Kidney glomerular epithelial cell (primary cell): Measurements from ENCODE around the gene COQ2.
A peak's percentile ranks its signal among the peaks of the same experiment; 100 is the strongest.
"Not testable (repeated sequence)": the region's sequence is repeated elsewhere in the genome, so short reads cannot be mapped to it uniquely, and the experiment has no call there.

Source experiments
- DNase-seq: peaks from one replicate; lab custom pipeline; 2025; lab: John Stamatoyannopoulos, UW

Gene COQ2

DNA sequence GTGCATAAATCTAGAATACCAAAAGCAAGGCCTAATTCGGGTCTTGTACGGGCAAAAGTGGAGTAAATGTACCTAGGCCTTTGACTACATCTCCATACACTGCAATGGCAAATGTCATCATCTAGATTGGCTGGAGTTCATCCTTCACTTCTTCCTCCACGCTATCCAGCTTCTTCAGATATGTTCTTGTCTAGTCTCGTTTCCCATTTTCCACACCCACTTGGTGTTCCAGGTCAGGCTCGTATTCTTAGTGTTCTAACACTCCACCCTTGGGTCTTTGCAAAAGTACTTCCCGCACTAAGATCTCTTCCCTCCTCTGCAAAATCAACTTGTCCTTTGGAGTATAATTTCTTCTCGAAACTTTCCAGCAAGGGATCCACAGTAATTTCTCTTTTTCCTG, 1.4 kb downstream of the COQ2 start:
- DNase-seq, result no peak

GRCh38 chr4:83282049-83282535, 2.5 kb downstream of the COQ2 start:
- peak; percentile 65 for DNase-seq

DNA sequence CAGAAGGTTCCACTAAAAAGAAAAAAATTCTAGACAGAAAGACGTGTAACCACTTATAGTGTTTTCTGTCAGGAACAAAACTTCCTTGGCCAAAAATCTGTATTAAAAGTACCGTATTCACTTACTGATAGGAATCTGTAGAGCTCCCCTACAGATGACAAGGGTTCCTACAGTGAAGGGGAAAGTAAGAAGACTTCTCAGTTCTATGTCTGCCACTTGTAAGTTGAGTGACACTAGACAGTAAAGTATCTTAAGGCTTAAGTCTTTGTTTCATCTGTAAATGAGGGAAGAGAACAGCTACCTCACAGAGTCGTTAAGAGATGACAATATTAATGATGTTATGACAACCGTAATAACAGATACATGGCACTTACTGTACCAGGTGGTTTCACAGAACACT, 3.3 kb downstream of the COQ2 start:
- no peak for DNase-seq

- no peak for DNase-seq
These were observed 8.1 kb downstream of the COQ2 start for GRCh38 chr4:83276299-83277040.

DNA sequence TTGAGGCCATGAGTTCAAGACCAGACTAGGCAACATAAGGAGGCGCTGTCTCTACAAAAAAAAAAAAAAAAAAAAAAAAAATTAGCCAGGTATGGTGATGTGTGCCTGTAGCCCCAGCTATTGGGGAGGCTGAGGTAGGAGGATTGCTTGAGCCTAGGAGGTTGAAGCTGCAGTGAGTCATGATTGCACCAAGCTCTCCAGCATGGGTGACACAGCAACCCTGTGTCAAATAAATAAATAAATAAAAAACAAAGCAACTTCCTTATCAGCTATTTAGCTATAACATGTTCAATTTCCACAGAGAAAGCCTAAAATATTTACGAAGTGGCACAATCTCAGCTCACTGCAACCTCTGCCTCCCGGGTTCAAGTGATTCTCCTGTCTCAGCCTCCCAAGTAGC, 10.7 kb downstream of the COQ2 start:
- DNase-seq, result not testable (repeated sequence)

DNA sequence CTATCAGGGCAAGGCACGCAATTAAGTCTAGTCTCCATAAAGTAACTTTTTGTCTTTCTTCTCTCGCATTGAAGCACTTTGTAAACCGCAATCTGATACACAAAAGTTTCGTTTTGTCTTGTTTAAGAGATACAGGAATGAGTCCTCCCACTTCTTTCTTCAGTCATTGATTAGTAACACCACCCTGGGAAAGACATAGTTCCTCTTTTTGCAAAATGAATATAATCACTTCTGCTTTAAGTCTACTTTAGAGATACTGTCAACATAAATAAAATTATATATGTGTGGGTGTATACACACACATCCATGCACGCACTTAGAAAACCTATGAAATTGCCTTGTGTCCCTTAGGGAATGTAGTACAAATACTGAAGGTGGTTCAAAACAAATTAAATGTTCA, 11.7 kb downstream of the COQ2 start:
- DNase-seq, result no peak

DNA sequence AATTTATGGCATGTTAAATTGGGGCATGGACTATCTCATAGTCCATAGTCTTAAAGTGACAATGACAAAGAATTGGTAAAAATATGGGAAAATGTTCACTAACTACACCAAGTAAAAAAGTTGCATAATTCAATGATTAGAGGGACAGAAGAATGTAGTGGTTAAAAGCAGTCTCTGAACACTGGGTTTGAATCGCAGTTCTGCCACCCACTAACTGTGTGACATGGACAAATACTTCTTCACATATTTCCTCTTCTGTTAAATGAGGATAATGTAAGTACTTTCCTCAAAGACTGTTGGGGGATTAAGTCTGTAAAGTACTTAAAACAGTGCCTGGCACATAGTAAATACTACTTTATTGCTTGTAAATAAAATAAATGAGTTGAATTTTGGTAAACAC, 15.3 kb downstream of the COQ2 start:
- DNase-seq, result no peak

GRCh38 chr4:83268491-83268890, 16.1 kb downstream of the COQ2 start:
- DNase-seq, result no peak

DNA sequence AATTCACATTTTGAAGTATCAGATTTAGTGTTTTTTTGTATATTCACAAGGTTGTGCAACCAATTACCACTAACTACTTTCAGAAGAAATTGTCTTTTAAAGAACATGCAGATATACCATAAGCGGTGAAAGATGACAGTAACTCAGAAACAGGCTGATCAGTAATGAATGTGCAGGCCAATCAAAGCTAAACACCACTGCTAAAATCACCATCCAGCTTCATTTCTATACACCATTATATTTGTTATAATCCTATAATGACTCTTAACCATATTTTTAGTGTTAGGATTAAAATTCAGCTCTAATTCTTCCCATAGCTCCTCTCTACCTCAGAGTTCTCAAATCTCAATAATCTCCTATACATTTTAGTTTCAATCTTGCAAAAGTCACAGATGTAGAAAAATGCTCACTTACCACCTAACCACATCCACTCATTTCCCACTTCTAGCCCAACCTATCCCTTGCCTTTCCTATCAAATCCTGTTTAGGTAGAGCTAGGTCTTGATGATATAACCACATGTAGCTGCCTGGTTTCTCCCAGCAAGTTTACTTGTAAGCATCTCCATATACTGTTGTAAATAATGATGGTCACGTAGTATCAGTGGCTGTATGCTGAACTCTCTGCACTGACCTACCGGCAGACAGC, 16.6 kb downstream of the COQ2 start:
- no peak for DNase-seq

- DNase-seq, result peak; percentile 61
These were observed 17.3 kb downstream of the COQ2 start for GRCh38 chr4:83267121-83267829.

GRCh38 chr4:83266689-83267088, 17.9 kb downstream of the COQ2 start:
- DNase-seq, result no peak

- DNase-seq, result no peak
These were observed 21.5 kb downstream of the COQ2 start for GRCh38 chr4:83263106-83263505.

DNA sequence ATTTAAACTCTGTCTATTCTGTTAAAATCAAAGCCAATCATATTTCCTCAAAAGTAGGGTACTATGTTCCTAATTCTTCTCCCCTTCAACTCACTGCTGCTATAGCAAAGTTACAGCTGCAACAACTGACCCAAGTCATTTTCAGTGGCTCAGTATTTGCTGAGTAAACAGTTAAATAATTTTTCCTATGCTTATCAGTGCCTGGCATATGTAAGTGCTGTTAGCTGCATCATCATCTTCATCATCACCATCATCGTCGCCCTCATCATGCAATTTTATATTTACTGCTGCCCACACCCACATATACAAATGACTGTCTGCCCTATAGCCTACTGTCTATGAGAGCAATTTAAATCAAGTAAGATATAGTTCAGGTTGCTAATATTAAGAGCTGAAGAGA, 21.9 kb downstream of the COQ2 start:
- DNase-seq, result no peak

- DNase-seq, result no peak
These were observed 23.3 kb downstream of the COQ2 start for GRCh38 chr4:83261307-83261706.

DNA sequence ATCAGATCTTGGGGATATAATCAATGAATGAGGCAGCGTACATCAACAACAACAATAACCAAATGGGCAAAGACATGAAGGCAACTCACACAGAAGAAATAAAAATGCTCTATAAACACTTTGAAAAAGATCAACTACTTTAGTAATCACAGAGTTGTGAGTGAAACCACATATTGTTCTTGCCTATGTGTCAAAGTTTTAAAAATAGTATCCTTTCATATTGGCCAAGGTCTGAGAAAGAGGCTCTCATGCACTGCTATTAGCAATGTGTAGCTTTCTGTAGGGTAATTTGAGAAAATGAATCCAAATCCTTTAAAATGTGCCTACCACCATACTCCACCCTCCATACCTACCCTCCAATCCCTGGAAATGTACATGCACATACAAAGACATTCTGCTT, 25.0 kb downstream of the COQ2 start:
- DNase-seq, result no peak

GRCh38 chr4:83258461-83258860, 26.1 kb downstream of the COQ2 start:
- DNase-seq, result no peak

DNA sequence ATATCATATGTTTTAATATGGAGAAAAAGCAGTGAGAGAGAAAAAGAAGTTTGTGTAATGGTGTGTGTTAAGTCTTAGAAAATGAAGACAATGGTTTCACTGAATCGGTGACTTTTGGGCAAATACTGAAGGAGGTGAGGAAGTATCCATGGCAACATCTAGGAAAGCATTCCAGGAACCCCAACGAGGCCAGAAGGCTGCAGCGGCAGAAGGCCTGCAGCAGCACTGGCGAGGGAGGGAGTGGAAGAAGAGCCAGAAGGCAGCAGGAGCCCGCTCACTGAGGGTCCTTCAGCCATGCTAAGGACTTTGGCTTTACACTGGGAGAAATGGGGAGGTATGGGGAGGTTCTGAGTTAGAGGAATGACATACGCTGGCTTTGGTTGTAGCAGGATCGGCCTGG, 26.8 kb downstream of the COQ2 start:
- DNase-seq, result no peak

DNA sequence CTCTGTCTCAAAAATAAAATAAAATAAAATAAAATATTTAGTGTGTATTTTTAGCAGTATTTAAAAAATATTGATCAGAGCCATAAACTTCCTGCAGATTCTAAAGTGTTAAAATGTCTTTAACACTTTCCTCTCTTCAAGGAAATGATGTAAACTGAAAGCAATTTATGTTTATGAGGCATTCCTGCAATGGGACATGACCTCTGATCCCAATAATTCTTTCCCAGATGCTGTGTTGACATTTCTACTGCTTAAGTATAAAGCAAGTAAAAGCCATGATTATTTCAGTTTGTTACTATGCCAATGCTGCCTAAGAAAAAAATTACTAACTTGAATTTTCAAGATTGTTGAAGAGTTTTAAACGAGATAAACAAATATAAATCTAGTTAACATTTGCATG, 29.0 kb downstream of the COQ2 start:
- DNase-seq, result peak; percentile 46

DNA sequence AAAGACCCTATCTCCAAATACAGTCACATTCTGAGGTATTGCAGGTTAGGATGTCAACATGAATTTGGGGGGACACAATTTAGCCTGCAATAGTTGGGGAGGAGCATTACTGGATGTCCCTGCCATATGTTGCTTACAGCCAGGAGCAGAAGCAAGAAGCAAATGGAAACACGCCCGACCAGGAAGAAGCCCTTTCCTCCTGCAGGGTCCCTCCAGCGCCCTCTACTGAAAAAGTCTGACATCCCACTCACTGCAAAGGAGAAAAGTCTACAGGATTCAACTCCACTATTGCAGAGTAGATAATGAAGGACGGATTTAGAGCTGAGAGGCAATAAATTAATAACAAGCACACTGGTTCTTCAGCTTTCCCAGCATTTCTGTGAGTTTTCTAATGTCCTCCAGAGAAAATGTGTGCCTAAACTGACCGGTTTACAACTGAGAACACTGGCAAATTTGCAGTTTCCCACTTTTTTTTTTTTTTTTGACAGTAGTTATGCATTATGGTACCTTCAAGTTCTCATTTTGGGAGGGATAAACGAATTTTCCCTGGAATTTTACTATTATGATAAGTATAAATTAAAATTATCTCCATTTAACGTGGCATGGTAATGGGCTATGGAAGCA, 31.7 kb downstream of the COQ2 start:
- peak; percentile 36 for DNase-seq

GRCh38 chr4:83251447-83251830, 33.2 kb downstream of the COQ2 start:
- no peak for DNase-seq

DNA sequence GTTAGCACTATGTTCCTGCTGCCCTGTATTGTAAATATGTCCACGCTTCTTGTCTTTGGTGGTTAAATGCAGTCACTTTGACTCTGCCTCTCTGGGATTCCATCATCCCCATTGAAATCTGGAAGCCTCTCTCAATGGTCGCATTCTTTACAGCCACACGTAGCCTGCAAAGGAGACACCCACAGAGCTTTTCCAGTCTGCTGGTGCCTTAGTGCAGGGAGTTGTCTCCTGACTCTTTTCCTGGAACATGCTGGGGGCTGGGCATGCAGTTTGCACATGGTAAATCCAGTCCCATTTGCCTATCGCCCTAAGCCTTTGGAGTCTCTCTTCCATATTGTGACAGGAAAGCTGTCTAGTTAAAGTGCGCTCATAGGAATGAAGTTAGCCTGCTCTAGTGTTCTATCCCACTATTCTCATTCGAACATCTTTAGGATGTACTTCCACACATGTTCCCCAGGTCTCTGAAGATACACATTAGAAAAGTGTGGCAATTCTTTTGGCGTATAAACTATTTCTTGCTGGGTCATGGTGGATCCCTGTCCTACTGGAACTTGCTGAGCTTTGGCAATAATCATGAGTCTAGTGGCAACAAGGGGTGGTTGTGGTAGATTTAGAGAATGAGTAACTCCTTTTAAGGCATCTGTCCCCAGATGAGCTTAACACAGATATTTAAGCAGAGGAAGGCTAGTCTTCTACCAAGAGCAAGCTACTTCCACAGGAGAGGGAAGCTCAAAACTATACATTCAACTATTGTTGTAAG, 33.7 kb downstream of the COQ2 start:
- DNase-seq, result no peak

DNA sequence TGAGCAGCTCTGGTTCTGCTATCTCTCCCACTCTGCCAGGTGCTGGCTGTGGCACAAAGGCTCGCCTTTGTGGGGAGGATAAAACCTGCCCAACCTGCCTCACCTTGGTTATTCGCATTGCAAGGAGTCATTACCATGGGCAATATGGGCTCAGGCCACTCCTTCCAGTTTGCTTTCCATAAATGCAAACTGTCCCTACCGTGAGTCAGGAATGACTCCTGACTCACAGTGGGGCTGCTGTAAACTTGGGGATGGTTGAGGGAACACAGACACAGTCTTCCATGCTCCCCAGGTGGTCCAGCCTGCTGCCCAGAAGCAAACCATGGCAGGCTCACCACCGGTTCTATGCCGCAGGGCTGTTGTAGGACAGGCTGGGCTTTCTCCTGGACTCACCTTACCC, 36.1 kb downstream of the COQ2 start:
- no peak for DNase-seq
